Measurements from ENCODE around the gene RAB15. TPM values are rescaled to one million over a fixed set of nuclear protein-coding genes. Genes with fewer than 3 reads are reported as not detected.

The RAB15 gene
- total RNA-seq, 1 donor from 2014 or later, result 36.3 TPM

DNA sequence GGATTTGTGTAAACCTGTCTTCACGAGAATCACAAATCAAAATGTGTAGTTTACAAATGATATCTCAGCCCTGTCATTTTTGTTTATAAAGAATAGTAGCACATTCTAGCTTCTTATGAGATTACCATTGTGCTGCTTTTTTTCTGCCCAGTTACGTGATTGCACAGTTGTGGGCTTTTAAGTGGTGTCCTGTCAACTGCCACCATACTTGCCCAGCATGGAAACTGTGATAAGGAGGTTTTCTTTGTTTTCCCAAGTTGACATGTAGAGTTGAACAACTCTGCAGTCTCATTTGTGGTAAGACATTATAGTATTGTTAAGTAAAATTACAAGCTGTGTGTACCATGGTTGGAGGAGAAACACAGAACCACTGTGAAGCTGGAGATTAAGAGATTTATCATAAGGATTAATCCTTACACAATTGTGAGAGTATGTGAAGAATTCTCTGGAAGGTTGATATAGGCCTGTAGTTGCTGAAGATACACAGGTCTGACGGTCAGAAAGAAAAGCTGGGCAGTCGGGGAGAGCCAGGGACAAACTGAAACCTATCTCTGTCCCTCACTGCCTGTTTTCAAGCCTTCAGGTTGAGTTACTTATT, 45.6 kb downstream of the RAB15 start:
- Mint-ChIP-seq H3K27me3 (ENCODE audit: low read depth, unreplicated experiment) (no peaks in the 10 kb centered on the region), H3K4me1 (ENCODE audit: low read depth, unreplicated experiment) (peaks cover 8% of the 10 kb centered on the region), H3K27ac (ENCODE audit: unreplicated experiment) (no peak overlapping the region), H3K9me3 (ENCODE audit: unreplicated experiment) (no peaks in the 10 kb centered on the region), H3K36me3 (ENCODE audit: low read depth, unreplicated experiment) (no peaks in the 10 kb centered on the region), H3K4me3 (ENCODE audit: unreplicated experiment) (no peak overlapping the region)
- no peak overlapping the region for H3K4me2 ChIP-seq (ENCODE audit: low read length)
- no peaks in the 10 kb centered on the region for H3K4me1 ChIP-seq (ENCODE audit: insufficient read depth, low read length)
- peaks cover 26% of the 10 kb centered on the region for H3K36me3 ChIP-seq (ENCODE audit: insufficient read depth, low read length)
- no peak overlapping the region for H2AFZ ChIP-seq (ENCODE audit: low read depth, low read length)
- no peak overlapping the region for H3K27ac ChIP-seq (ENCODE audit: low read depth, low read length)
- no peak overlapping the region for H3K4me3 ChIP-seq (ENCODE audit: insufficient read depth, low read depth, low read length)
- no peaks in the 10 kb centered on the region for H3K9me3 ChIP-seq (ENCODE audit: insufficient read depth, low read depth, low read length)
- H3K79me2 ChIP-seq (ENCODE audit: insufficient read depth, low read length), result peaks cover 12% of the 10 kb centered on the region
- DNase-seq (ENCODE audit: low read depth) (no peak), FAIRE-seq (no peak)
- H3K9ac ChIP-seq (ENCODE audit: low read length), result no peak overlapping the region
- H3K27me3 ChIP-seq (ENCODE audit: insufficient read depth, low read length), result no peaks in the 10 kb centered on the region
- TF ChIP-seq, protein P1, sequence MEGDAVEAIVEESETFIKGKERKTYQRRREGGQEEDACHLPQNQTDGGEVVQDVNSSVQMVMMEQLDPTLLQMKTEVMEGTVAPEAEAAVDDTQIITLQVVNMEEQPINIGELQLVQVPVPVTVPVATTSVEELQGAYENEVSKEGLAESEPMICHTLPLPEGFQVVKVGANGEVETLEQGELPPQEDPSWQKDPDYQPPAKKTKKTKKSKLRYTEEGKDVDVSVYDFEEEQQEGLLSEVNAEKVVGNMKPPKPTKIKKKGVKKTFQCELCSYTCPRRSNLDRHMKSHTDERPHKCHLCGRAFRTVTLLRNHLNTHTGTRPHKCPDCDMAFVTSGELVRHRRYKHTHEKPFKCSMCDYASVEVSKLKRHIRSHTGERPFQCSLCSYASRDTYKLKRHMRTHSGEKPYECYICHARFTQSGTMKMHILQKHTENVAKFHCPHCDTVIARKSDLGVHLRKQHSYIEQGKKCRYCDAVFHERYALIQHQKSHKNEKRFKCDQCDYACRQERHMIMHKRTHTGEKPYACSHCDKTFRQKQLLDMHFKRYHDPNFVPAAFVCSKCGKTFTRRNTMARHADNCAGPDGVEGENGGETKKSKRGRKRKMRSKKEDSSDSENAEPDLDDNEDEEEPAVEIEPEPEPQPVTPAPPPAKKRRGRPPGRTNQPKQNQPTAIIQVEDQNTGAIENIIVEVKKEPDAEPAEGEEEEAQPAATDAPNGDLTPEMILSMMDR (IDR thresholded peaks at IDR 0.05; ENCODE audit: insufficient read depth, low read depth, low read length), result no peak
- TF ChIP-seq EZH2 (IDR thresholded peaks at IDR 0.05; ENCODE audit: insufficient read depth, low read length), result no peak
- peaks cover 13% of the 10 kb centered on the region for H4K20me1 ChIP-seq (ENCODE audit: insufficient read depth, low read length)

DNA sequence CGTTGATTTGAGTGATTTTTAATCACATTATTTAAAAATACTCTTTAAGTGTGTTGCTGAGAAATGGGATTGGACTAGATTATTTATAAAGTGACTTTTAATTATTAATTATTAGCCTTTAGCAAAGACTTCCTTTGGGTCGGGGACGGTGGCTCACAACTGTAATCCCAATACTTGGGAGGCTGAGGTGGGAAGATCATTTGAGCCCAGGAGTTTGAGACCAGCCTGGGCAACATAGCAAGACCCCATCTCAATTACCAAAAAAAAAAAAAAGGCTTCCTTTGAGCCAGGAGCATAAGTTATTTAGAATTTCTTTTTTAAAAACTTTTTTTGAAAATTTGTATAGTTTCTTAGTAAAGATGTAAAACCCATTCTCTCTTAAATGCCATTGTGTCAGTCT, 49.1 kb downstream of the RAB15 start:
- Histone ChIP-seq H3K9me3 (ENCODE audit: insufficient read depth, low read depth, low read length) (no peaks in the 10 kb centered on the region), H3K4me1 (ENCODE audit: insufficient read depth, low read length) (no peaks in the 10 kb centered on the region), H3K36me3 (ENCODE audit: insufficient read depth, low read length) (peaks cover 19% of the 10 kb centered on the region), H2AFZ (ENCODE audit: low read depth, low read length) (no peak overlapping the region), H3K79me2 (ENCODE audit: insufficient read depth, low read length) (peaks cover 31% of the 10 kb centered on the region), H4K20me1 (ENCODE audit: insufficient read depth, low read length) (peaks cover 14% of the 10 kb centered on the region), H3K9ac (ENCODE audit: low read length) (no peak overlapping the region), H3K4me2 (ENCODE audit: low read length) (no peak overlapping the region), H3K27ac (ENCODE audit: low read depth, low read length) (no peak overlapping the region), H3K27me3 (ENCODE audit: insufficient read depth, low read length) (no peaks in the 10 kb centered on the region), H3K4me3 (ENCODE audit: insufficient read depth, low read depth, low read length) (no peak overlapping the region)
- H3K9me3 Mint-ChIP-seq (ENCODE audit: unreplicated experiment), result no peaks in the 10 kb centered on the region
- H3K36me3 Mint-ChIP-seq (ENCODE audit: low read depth, unreplicated experiment), result no peaks in the 10 kb centered on the region
- no peak for DNase-seq (ENCODE audit: low read depth)
- H3K27me3 Mint-ChIP-seq (ENCODE audit: low read depth, unreplicated experiment), result no peaks in the 10 kb centered on the region
- peaks cover 16% of the 10 kb centered on the region for H3K4me1 Mint-ChIP-seq (ENCODE audit: low read depth, unreplicated experiment)
- TF ChIP-seq, protein P1 (IDR thresholded peaks at IDR 0.05; ENCODE audit: insufficient read depth, low read depth, low read length), result no peak
- no peak for TF ChIP-seq EZH2 (IDR thresholded peaks at IDR 0.05; ENCODE audit: insufficient read depth, low read length)
- no peak overlapping the region for H3K4me3 Mint-ChIP-seq (ENCODE audit: unreplicated experiment)
- FAIRE-seq, result no peak
- H3K27ac Mint-ChIP-seq (ENCODE audit: unreplicated experiment), result no peak overlapping the region

DNA sequence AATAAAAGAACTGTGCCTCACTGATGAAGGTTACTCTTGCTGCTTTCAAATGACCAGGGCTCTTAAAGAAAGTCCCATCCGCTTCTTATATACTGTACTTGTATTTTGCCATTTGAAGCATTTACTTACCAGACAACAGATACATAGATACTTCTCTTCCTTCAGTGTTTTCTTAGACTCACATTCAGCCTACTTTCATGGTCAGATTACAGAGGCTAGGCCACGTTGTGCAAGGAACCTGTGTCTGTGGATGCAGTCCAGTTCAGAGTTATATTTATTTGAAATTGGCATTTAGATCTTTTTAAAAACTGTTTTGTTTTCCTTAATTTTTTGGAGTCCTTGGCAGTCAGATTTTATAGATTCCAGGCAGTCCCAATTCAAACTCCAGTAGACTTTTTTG, 51.7 kb downstream of the RAB15 start:
- Histone ChIP-seq H3K9me3 (ENCODE audit: insufficient read depth, low read depth, low read length) (no peaks in the 10 kb centered on the region), H3K27ac (ENCODE audit: low read depth, low read length) (no peak overlapping the region), H3K9ac (ENCODE audit: low read length) (no peak overlapping the region), H3K4me1 (ENCODE audit: insufficient read depth, low read length) (peaks cover under 1% of the 10 kb centered on the region), H3K27me3 (ENCODE audit: insufficient read depth, low read length) (no peaks in the 10 kb centered on the region), H3K36me3 (ENCODE audit: insufficient read depth, low read length) (peaks cover 8% of the 10 kb centered on the region), H2AFZ (ENCODE audit: low read depth, low read length) (no peak overlapping the region), H3K79me2 (ENCODE audit: insufficient read depth, low read length) (peaks cover 52% of the 10 kb centered on the region), H3K4me2 (ENCODE audit: low read length) (no peak overlapping the region), H4K20me1 (ENCODE audit: insufficient read depth, low read length) (peaks cover 17% of the 10 kb centered on the region), H3K4me3 (ENCODE audit: insufficient read depth, low read depth, low read length) (no peak overlapping the region)
- Mint-ChIP-seq H3K9me3 (ENCODE audit: unreplicated experiment) (no peaks in the 10 kb centered on the region), H3K36me3 (ENCODE audit: low read depth, unreplicated experiment) (peaks cover 2% of the 10 kb centered on the region), H3K27me3 (ENCODE audit: low read depth, unreplicated experiment) (no peaks in the 10 kb centered on the region), H3K4me1 (ENCODE audit: low read depth, unreplicated experiment) (peaks cover 20% of the 10 kb centered on the region), H3K27ac (ENCODE audit: unreplicated experiment) (no peak overlapping the region), H3K4me3 (ENCODE audit: unreplicated experiment) (no peak overlapping the region)
- DNase-seq (ENCODE audit: low read depth) (no peak), FAIRE-seq (no peak)
- TF ChIP-seq, protein P1 (IDR thresholded peaks at IDR 0.05; ENCODE audit: insufficient read depth, low read depth, low read length), result no peak
- TF ChIP-seq EZH2 (IDR thresholded peaks at IDR 0.05; ENCODE audit: insufficient read depth, low read length), result no peak

Data from astrocyte (in vitro differentiated cells and primary cell).